CD4-positive, alpha-beta T cell (primary cell): ENCODE results near the gene GBX1. TPM values are rescaled to one million over a fixed set of nuclear protein-coding genes. Genes with fewer than 3 reads are reported as not detected.

Experiments
- ATAC-seq: fragments of 200-7000 bp; cut with Tn5 transposase; one replicate; pipeline ENCODE4 v1.10.0; 2022; ENCODE audit warnings: mild to moderate bottlenecking; ENCODE audit not compliant: poor library complexity
- CTCF ChIA-PET: fragments of 350-600 bp; sonication (Branson Sonifier 250); formaldehyde crosslinking; loops from one replicate; lab custom pipeline; 2021; ENCODE audit warnings: antibody characterized with exemption, inconsistent platforms; lab: Charles Lee
- POLR2A ChIA-PET: fragments of 350-600 bp; sonication (Branson Sonifier 250); formaldehyde crosslinking; loops from one replicate; lab custom pipeline; 2021; ENCODE audit warnings: antibody characterized with exemption, inconsistent platforms; lab: Charles Lee
- DNase-seq, 14 experiments: peaks; one replicate each; pipeline ENCODE4 v3.0.0-alpha.2; 2013 to 2020; ENCODE audit warnings: mixed read lengths in 2 of 14
- H3K27ac ChIP-seq, 2 donors: one replicate each; pipeline versions ENCODE4 v1.5.1 to v1.7.0; 2013; ENCODE audit warnings: low read length in 2 of 2, low read depth in 1 of 2, mild to moderate bottlenecking in 1 of 2
- H3K27me3 ChIP-seq, 2 experiments: 1 replicate in 1 of 2; 2 replicates in 1 of 2; pipeline versions ENCODE4 v1.6.1 to v1.7.0; 2013; ENCODE audit warnings: low read length in 2 of 2, control low read depth in 1 of 2, mild to moderate bottlenecking in 1 of 2, moderate library complexity in 1 of 2; ENCODE audit not compliant: insufficient read depth in 2 of 2, control insufficient read depth in 1 of 2
- H3K36me3 ChIP-seq: one replicate; pipeline ENCODE4 v1.6.1; 2013; ENCODE audit warnings: low read length, control low read depth; ENCODE audit not compliant: insufficient read depth
- H3K4me1 ChIP-seq: one replicate; pipeline ENCODE4 v1.6.1; 2013; ENCODE audit warnings: low read length, control low read depth; ENCODE audit not compliant: insufficient read depth
- H3K4me3 ChIP-seq: one replicate; pipeline ENCODE4 v1.5.1; 2013; ENCODE audit warnings: mild to moderate bottlenecking, low read length, moderate library complexity
- H3K9me3 ChIP-seq, 2 experiments: 1 replicate in 1 of 2; 2 replicates in 1 of 2; pipeline versions ENCODE4 v1.6.1 to v1.7.0; 2013; ENCODE audit warnings: low read length in 2 of 2, mild to moderate bottlenecking in 2 of 2, control low read depth in 1 of 2, moderate library complexity in 1 of 2; ENCODE audit not compliant: control insufficient read depth in 1 of 2, insufficient read depth in 1 of 2
- H3K27ac Mint-ChIP-seq: one replicate; pipeline ENCODE4 v1.8.0; 2020; ENCODE audit warnings: mixed read lengths
- H3K27me3 Mint-ChIP-seq: one replicate; pipeline ENCODE4 v1.8.0; 2021; ENCODE audit warnings: mixed read lengths
- H3K36me3 Mint-ChIP-seq: one replicate; pipeline ENCODE4 v1.8.0; 2021; ENCODE audit warnings: low read depth, mixed read lengths
- H3K4me1 Mint-ChIP-seq: one replicate; pipeline ENCODE4 v1.8.0; 2021; ENCODE audit warnings: low read depth, mixed read lengths
- H3K4me3 Mint-ChIP-seq: one replicate; pipeline ENCODE4 v1.8.0; 2020; ENCODE audit warnings: mild to moderate bottlenecking, mixed read lengths
- H3K9me3 Mint-ChIP-seq: one replicate; pipeline ENCODE4 v1.8.0; 2020; ENCODE audit warnings: mixed read lengths
- intact Hi-C, 2 experiments: fragments of 100-400 bp; cut with DNase I in 1 of 2; cut with micrococcal nuclease in 1 of 2; formaldehyde crosslinking; loops; one replicate each; pipeline versions ENCODE4 v1.15.1 to v1.9.0; 2023 to 2025; cut with DNase I, micrococcal nuclease
- total RNA-seq, 174 experiments: library from RNA in 2 of 174; stranded (reverse) in 2 of 174; gene quantifications; one replicate each; pipeline ENCODE4 v1.2.3 and lab custom pipeline; 2021 to 2026
- TF ChIP-seq, protein P1 (sequence below): fragments of 200-600 bp; IDR thresholded peaks from one replicate; pipeline ENCODE4 v1.8.0; 2022; ENCODE audit warnings: antibody characterized with exemption, mild to moderate bottlenecking

Gene GBX1
- total RNA-seq, 2 experiments from 2014 or later, result not detected

DNA sequence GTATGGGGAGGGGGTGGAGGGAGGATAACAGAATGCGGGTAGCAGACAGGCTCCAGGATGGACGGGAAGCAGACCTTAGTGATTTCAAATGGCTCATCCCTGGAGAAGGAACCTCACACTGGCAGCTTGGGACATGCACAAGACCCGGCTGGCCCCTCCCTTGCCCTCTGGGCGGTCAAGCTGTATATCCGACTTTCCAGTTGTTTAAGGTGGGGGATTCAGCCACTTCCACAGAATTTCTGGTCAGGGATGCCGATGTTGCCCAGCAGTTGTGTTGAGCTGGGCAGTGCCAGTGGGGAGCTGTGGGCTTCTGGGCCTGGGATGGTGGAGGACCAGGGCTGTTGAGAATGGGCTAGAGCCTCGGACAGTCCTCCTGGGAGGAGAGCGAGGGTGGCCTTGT, 38.8 kb downstream of the GBX1 start:
- TF ChIP-seq, protein P1, sequence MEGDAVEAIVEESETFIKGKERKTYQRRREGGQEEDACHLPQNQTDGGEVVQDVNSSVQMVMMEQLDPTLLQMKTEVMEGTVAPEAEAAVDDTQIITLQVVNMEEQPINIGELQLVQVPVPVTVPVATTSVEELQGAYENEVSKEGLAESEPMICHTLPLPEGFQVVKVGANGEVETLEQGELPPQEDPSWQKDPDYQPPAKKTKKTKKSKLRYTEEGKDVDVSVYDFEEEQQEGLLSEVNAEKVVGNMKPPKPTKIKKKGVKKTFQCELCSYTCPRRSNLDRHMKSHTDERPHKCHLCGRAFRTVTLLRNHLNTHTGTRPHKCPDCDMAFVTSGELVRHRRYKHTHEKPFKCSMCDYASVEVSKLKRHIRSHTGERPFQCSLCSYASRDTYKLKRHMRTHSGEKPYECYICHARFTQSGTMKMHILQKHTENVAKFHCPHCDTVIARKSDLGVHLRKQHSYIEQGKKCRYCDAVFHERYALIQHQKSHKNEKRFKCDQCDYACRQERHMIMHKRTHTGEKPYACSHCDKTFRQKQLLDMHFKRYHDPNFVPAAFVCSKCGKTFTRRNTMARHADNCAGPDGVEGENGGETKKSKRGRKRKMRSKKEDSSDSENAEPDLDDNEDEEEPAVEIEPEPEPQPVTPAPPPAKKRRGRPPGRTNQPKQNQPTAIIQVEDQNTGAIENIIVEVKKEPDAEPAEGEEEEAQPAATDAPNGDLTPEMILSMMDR, result no peak
- Histone ChIP-seq H3K36me3 (peaks cover 40% of the 10 kb centered on the region), H3K27me3 (no peaks in the 10 kb centered on the region), H3K27ac (no peak overlapping the region), H3K4me1 (peaks cover 6% of the 10 kb centered on the region), H3K4me3 (no peak overlapping the region), H3K9me3 (no peaks in the 10 kb centered on the region)
- ChIA-PET CTCF (no interaction called here), POLR2A (no interaction called here)
- no peak for ATAC-seq
- no peak for DNase-seq
- intact Hi-C loops, result no loop called here
- Mint-ChIP-seq H3K27ac (no peak overlapping the region), H3K4me3 (no peak overlapping the region), H3K9me3 (no peaks in the 10 kb centered on the region), H3K36me3 (peaks cover 46% of the 10 kb centered on the region), H3K27me3 (no peaks in the 10 kb centered on the region), H3K4me1 (peaks cover 5% of the 10 kb centered on the region)

DNA sequence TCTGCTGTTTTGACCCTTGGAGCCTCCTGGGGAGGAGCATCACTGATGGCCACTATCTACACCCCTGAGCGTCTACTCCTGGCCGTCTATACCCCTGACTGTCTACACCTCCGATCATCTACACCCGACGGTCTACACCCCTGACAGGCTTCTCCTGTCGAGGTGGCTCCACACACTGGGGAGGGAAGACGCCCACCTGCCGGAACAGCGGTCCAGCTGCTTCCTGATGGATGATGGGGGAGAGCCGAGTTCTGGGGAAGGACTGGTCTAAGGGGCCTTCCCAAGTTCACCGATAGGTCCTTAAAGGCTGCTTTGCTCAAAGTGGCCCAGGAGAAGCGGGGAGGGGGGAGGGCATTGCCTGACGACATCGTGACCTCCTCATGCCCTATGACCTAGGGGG, 39.4 kb downstream of the GBX1 start:
- intact Hi-C loops, result no loop called here
- H3K27me3 ChIP-seq, result no peaks in the 10 kb centered on the region
- peaks cover 36% of the 10 kb centered on the region for H3K36me3 ChIP-seq
- H3K4me3 ChIP-seq, result no peak overlapping the region
- peaks cover 51% of the 10 kb centered on the region for H3K36me3 Mint-ChIP-seq
- no peaks in the 10 kb centered on the region for H3K9me3 ChIP-seq
- H3K27me3 Mint-ChIP-seq, result no peaks in the 10 kb centered on the region
- DNase-seq (no peak), ATAC-seq (no peak)
- peaks cover 6% of the 10 kb centered on the region for H3K4me1 Mint-ChIP-seq
- peaks cover 9% of the 10 kb centered on the region for H3K4me1 ChIP-seq
- no peak overlapping the region for H3K4me3 Mint-ChIP-seq
- ChIA-PET POLR2A (no interaction called here), CTCF (interaction anchor here (0.6 kb wide), 1 partner anchor 16 kb away, joined by 3 read pairs; no protein-coding TSS in a partner anchor)
- no peak overlapping the region for H3K27ac ChIP-seq
- no peaks in the 10 kb centered on the region for H3K9me3 Mint-ChIP-seq
- no peak overlapping the region for H3K27ac Mint-ChIP-seq
- TF ChIP-seq, protein P1, result no peak

DNA sequence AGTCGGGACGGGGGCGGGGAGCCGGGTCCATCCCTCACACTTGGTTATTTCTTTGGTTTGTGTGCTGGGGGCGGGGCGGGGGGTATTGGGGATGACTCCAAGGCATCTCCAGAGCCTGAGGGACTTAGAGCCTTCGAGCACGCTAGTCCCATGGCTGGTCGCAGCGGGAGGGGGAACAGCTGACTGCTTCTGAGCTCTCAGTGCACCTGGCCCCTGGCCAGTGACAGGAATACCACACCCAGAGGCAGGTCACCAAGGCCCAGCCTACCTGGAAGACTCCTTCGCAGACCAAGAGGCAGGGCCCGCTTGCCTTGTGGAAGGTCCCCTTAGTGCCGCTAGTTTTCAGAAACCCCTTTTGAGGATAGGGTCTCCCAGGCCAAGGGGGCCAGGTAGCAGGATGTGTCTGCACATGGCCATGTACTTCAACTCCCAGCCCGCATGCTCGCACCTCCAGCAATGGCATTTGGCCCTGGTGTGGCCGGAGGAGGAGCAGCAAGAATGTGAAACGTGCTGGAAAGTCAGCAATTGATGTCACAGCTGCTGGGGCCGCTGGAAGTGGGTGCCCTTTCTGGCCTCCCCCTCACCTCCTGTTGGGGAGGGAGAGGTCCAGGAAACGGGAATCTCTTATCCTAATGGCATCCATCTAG, 40.9 kb downstream of the GBX1 start:
- Mint-ChIP-seq H3K4me1 (peaks cover 6% of the 10 kb centered on the region), H3K36me3 (peaks cover 47% of the 10 kb centered on the region), H3K4me3 (no peak overlapping the region), H3K27ac (no peak overlapping the region), H3K27me3 (no peaks in the 10 kb centered on the region), H3K9me3 (no peaks in the 10 kb centered on the region)
- TF ChIP-seq, protein P1, result no peak
- peaks cover 31% of the 10 kb centered on the region for H3K36me3 ChIP-seq
- POLR2A ChIA-PET, result no interaction called here
- CTCF ChIA-PET, result no interaction called here
- H3K9me3 ChIP-seq, result no peaks in the 10 kb centered on the region
- no peak for DNase-seq
- no peak overlapping the region for H3K27ac ChIP-seq
- H3K27me3 ChIP-seq, result no peaks in the 10 kb centered on the region
- no peak for ATAC-seq
- peaks cover 9% of the 10 kb centered on the region for H3K4me1 ChIP-seq
- intact Hi-C loops, result no loop called here
- no peak overlapping the region for H3K4me3 ChIP-seq
